NCI-H1436 (cell line): ENCODE measurements around the gene DNAJB9.
A peak's percentile ranks its signal among the peaks of the same experiment; 100 is the strongest.

Experiments
- DNase-seq: peaks from one replicate; lab custom pipeline; 2025; lab: John Stamatoyannopoulos, UW

Gene DNAJB9

GRCh38 chr7:108605559-108606201, 36.0 kb downstream of the DNAJB9 start:
- no peak for DNase-seq

- DNase-seq, result no peak
These were observed 40.0 kb downstream of the DNAJB9 start for GRCh38 chr7:108609643-108610042.

GRCh38 chr7:108611268-108611667, 41.6 kb downstream of the DNAJB9 start:
- no peak for DNase-seq

- peak; percentile 43 for DNase-seq
These were observed 43.7 kb downstream of the DNAJB9 start for GRCh38 chr7:108613147-108613948.

GRCh38 chr7:108613949-108614381, 44.3 kb downstream of the DNAJB9 start:
- DNase-seq, result no peak

GRCh38 chr7:108614896-108615295, 45.2 kb downstream of the DNAJB9 start:
- no peak for DNase-seq

GRCh38 chr7:108618056-108618455, 48.4 kb downstream of the DNAJB9 start:
- DNase-seq, result no peak

GRCh38 chr7:108623220-108623619, 53.5 kb downstream of the DNAJB9 start:
- no peak for DNase-seq
